NCI-H2107 (cell line): ENCODE measurements around the gene PCDHB3.
"Not testable (repeated sequence)": the region's sequence is repeated elsewhere in the genome, so short reads cannot be mapped to it uniquely, and the experiment has no call there.

Experiments used
- DNase-seq: peaks from one replicate; lab custom pipeline; 2025; lab: John Stamatoyannopoulos, UW

PCDHB3 gene

GRCh38 chr5:141100243-141100805 is at the start of gene PCDHB3:
Gene PCDHB3 (plus strand): TSS chr5:141100473. CDS start chr5:141100650, 177 bp downstream.
- DNase-seq = peak; percentile 70

- no peak for DNase-seq
Observed at GRCh38 chr5:141050622-141051520, 49.4 kb upstream of the PCDHB3 start, which contains the start of gene PCDHB1. Gene PCDHB1 (plus strand): TSS chr5:141051374. CDS start chr5:141051471, 97 bp downstream.

- no peak for DNase-seq
Observed at GRCh38 chr5:141051521-141051866, 48.8 kb upstream of the PCDHB3 start.

GRCh38 chr5:141077826-141078225 is 22.4 kb upstream of the PCDHB3 start:
- no peak for DNase-seq

- no peak for DNase-seq
Observed at GRCh38 chr5:141082228-141082627, 18.0 kb upstream of the PCDHB3 start.

GRCh38 chr5:141084487-141084989 is 15.7 kb upstream of the PCDHB3 start:
- no peak for DNase-seq

- DNase-seq = no peak
Observed at GRCh38 chr5:141094481-141095262, 5.6 kb upstream of the PCDHB3 start, which contains the start of gene PCDHB2. Gene PCDHB2 (plus strand): TSS chr5:141094615. CDS start chr5:141094791, 176 bp downstream.

- DNase-seq = no peak
Observed at GRCh38 chr5:141095263-141095641, 5.0 kb upstream of the PCDHB3 start.

GRCh38 chr5:141096181-141096580 is 4.1 kb upstream of the PCDHB3 start:
- not testable (repeated sequence) for DNase-seq

- DNase-seq = not testable (repeated sequence)
Observed at GRCh38 chr5:141096586-141096985, 3.7 kb upstream of the PCDHB3 start.

- no peak for DNase-seq
Observed at GRCh38 chr5:141101059-141101458, 786 bp downstream of the PCDHB3 start.

- not testable (repeated sequence) for DNase-seq
Observed at GRCh38 chr5:141102070-141102469, 1.8 kb downstream of the PCDHB3 start.

GRCh38 chr5:141102471-141102870 is 2.2 kb downstream of the PCDHB3 start:
- not testable (repeated sequence) for DNase-seq

GRCh38 chr5:141105350-141105749 is 5.1 kb downstream of the PCDHB3 start:
- no peak for DNase-seq

- DNase-seq = no peak
Observed at GRCh38 chr5:141119250-141119649, 19.0 kb downstream of the PCDHB3 start.

GRCh38 chr5:141121563-141121962 is 21.3 kb downstream of the PCDHB3 start, which contains the start of gene PCDHB4:
Gene PCDHB4 (plus strand): TSS chr5:141121818. CDS start chr5:141121999, 181 bp downstream.
- no peak for DNase-seq

- no peak for DNase-seq
Observed at GRCh38 chr5:141121985-141122384, 21.7 kb downstream of the PCDHB3 start.

- DNase-seq = not testable (repeated sequence)
Observed at GRCh38 chr5:141123396-141124135, 23.3 kb downstream of the PCDHB3 start.

GRCh38 chr5:141127305-141127704 is 27.0 kb downstream of the PCDHB3 start:
- no peak for DNase-seq

- no peak for DNase-seq
Observed at GRCh38 chr5:141135030-141135717, 34.9 kb downstream of the PCDHB3 start, which contains the start of gene PCDHB5. Gene PCDHB5 (plus strand): TSS chr5:141135206. CDS start chr5:141135435, 229 bp downstream.
